ENCODE data around the gene ERH. TPM values are rescaled to one million over a fixed set of nuclear protein-coding genes. Genes with fewer than 3 reads are reported as not detected.

The ERH gene
- total RNA-seq, 1 experiment from 2014 or later: 352 TPM

- Histone ChIP-seq H3K27ac (ENCODE audit: low read depth, low read length) (no peak overlapping the region), H4K20me1 (ENCODE audit: insufficient read depth) (no peaks in the 10 kb centered on the region), H2AFZ (ENCODE audit: low read depth, low read length, poor library complexity, severe bottlenecking) (no peak overlapping the region), H3K9me2 (ENCODE audit: insufficient read depth) (no peaks in the 10 kb centered on the region), H3K79me2 (ENCODE audit: insufficient read depth, low read length) (no peaks in the 10 kb centered on the region), H3K4me1 (ENCODE audit: control insufficient read depth in 1 of 2, insufficient read depth in 2 of 2, low read length in 2 of 2) (no peaks in the 10 kb centered on the region), H3K9ac (ENCODE audit: low read length) (no peak overlapping the region), H3K27me3 (ENCODE audit: insufficient read depth, low read length) (no peaks in the 10 kb centered on the region), H3K9me3 (ENCODE audit: control insufficient read depth in 1 of 2, insufficient read depth in 1 of 2, low read depth in 1 of 2, low read length in 2 of 2) (no peaks in the 10 kb centered on the region), H3K4me3 (replicated peaks in 1 of 2; ENCODE audit: low read depth in 1 of 2, low read length in 2 of 2) (no peak overlapping the region), H3K4me2 (ENCODE audit: low read length) (no peak overlapping the region), H3K36me3 (ENCODE audit: control insufficient read depth in 1 of 2, insufficient read depth in 2 of 2, low read length in 2 of 2) (no peaks in the 10 kb centered on the region)
- intact Hi-C loops (cut with micrococcal nuclease): no loop called here
- no peak for DNase-seq (ENCODE audit: low read depth, low spot score)
- no peak for ATAC-seq
- CTCF ChIA-PET: interaction anchor here (1.2 kb wide), 1 partner anchor 23 kb away, joined by 3 read pairs; no protein-coding TSS in a partner anchor
- TF ChIP-seq EZH2phosphoT487 (IDR thresholded peaks at IDR 0.05; ENCODE audit: borderline replicate concordance) (no peak), CEBPB (IDR thresholded peaks at IDR 0.05; ENCODE audit: low read depth) (no peak), POLR2AphosphoS5 (IDR thresholded peaks at IDR 0.05; ENCODE audit: low read depth, low read length) (no peak), ZNF274 (IDR thresholded peaks at IDR 0.05; ENCODE audit: low read depth, low read length) (no peak)
- RAD21 ChIA-PET (ENCODE audit: low non-redundant PET in 1 of 2, low total read pairs in 2 of 2, uncharacterized antibody in 2 of 2, unreplicated experiment in 2 of 2): no interaction called here
- no TSS peak for BruUV-seq (replicated peaks)
- POLR2A ChIA-PET: no interaction called here
These were observed 28.0 kb downstream of the ERH start for GRCh38 chr14:69370061-69370460.

DNA sequence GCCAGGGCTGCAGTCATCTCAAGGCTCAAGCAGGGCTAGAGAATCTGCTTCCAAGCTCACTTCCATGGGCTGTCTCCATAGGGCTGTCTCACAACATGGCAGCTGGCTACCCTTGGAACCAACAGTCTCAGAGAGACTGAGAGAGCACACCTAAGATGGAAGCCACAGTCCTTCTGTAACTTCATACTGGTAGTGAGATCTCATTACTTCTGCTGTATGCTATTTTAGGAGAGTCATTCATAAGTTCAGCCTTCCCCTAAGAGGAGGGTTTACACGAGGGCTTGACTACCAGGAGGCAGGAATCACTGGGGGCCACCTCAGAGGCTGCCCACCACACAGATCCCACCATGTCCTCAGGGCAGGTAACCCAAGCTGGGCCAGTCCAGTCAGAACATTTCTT lies 29.7 kb downstream of the ERH start:
- BruUV-seq (replicated peaks): no TSS peak
- TF ChIP-seq CTCF (IDR thresholded peaks at IDR 0.05 in 2 of 3, conservative IDR thresholded peaks at IDR 0.05 in 1 of 3; ENCODE audit: borderline replicate concordance in 1 of 3, insufficient read depth in 1 of 3, low read depth in 2 of 3, low read length in 2 of 3) (no peak), SIN3A (IDR thresholded peaks at IDR 0.05; ENCODE audit: low read depth) (no peak), FOSL1 (IDR thresholded peaks at IDR 0.05; ENCODE audit: low read depth) (no peak), SP1 (IDR thresholded peaks at IDR 0.05; ENCODE audit: low read depth) (no peak), RAD21 (IDR thresholded peaks at IDR 0.05; ENCODE audit: low read depth) (no peak), POLR2AphosphoS5 (IDR thresholded peaks at IDR 0.05; ENCODE audit: low read depth, low read length) (no peak), ZFX (IDR thresholded peaks at IDR 0.05) (no peak), TCF7L2 (IDR thresholded peaks at IDR 0.05; ENCODE audit: borderline replicate concordance, extremely low read depth, insufficient read depth, insufficient read length) (no peak), POLR2A (IDR thresholded peaks at IDR 0.05; ENCODE audit: borderline replicate concordance, extremely low read depth, insufficient read depth, insufficient read length) (no peak), MAX (IDR thresholded peaks at IDR 0.05) (no peak)
- TF ChIP-seq, protein P1, sequence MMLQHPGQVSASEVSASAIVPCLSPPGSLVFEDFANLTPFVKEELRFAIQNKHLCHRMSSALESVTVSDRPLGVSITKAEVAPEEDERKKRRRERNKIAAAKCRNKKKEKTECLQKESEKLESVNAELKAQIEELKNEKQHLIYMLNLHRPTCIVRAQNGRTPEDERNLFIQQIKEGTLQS (IDR thresholded peaks at IDR 0.05): no peak
- TF ChIP-seq, protein P2, sequence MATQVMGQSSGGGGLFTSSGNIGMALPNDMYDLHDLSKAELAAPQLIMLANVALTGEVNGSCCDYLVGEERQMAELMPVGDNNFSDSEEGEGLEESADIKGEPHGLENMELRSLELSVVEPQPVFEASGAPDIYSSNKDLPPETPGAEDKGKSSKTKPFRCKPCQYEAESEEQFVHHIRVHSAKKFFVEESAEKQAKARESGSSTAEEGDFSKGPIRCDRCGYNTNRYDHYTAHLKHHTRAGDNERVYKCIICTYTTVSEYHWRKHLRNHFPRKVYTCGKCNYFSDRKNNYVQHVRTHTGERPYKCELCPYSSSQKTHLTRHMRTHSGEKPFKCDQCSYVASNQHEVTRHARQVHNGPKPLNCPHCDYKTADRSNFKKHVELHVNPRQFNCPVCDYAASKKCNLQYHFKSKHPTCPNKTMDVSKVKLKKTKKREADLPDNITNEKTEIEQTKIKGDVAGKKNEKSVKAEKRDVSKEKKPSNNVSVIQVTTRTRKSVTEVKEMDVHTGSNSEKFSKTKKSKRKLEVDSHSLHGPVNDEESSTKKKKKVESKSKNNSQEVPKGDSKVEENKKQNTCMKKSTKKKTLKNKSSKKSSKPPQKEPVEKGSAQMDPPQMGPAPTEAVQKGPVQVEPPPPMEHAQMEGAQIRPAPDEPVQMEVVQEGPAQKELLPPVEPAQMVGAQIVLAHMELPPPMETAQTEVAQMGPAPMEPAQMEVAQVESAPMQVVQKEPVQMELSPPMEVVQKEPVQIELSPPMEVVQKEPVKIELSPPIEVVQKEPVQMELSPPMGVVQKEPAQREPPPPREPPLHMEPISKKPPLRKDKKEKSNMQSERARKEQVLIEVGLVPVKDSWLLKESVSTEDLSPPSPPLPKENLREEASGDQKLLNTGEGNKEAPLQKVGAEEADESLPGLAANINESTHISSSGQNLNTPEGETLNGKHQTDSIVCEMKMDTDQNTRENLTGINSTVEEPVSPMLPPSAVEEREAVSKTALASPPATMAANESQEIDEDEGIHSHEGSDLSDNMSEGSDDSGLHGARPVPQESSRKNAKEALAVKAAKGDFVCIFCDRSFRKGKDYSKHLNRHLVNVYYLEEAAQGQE (IDR thresholded peaks at IDR 0.05; ENCODE audit: low read depth): no peak
- intact Hi-C loops (cut with micrococcal nuclease): no loop called here
- CTCF ChIA-PET: no interaction called here
- H4K20me1 ChIP-seq (ENCODE audit: insufficient read depth): no peaks in the 10 kb centered on the region
- H3K9me3 ChIP-seq (ENCODE audit: control insufficient read depth in 1 of 2, insufficient read depth in 1 of 2, low read depth in 1 of 2, low read length in 2 of 2): no peaks in the 10 kb centered on the region
- no peak overlapping the region for H3K27ac ChIP-seq (ENCODE audit: low read depth, low read length)
- H3K9me2 ChIP-seq (ENCODE audit: insufficient read depth): no peaks in the 10 kb centered on the region
- no peak overlapping the region for H2AFZ ChIP-seq (ENCODE audit: low read depth, low read length, poor library complexity, severe bottlenecking)
- no peaks in the 10 kb centered on the region for H3K36me3 ChIP-seq (ENCODE audit: control insufficient read depth in 1 of 2, insufficient read depth in 2 of 2, low read length in 2 of 2)
- no peak overlapping the region for H3K4me2 ChIP-seq (ENCODE audit: low read length)
- no peak overlapping the region for H3K4me3 ChIP-seq (replicated peaks in 1 of 2; ENCODE audit: low read depth in 1 of 2, low read length in 2 of 2)
- no peaks in the 10 kb centered on the region for H3K79me2 ChIP-seq (ENCODE audit: insufficient read depth, low read length)
- DNase-seq (ENCODE audit: low read depth, low spot score): no peak
- no peaks in the 10 kb centered on the region for H3K27me3 ChIP-seq (ENCODE audit: insufficient read depth, low read length)
- no peak for ATAC-seq
- RAD21 ChIA-PET (ENCODE audit: low non-redundant PET in 1 of 2, low total read pairs in 2 of 2, uncharacterized antibody in 2 of 2, unreplicated experiment in 2 of 2): no interaction called here
- H3K4me1 ChIP-seq (ENCODE audit: control insufficient read depth in 1 of 2, insufficient read depth in 2 of 2, low read length in 2 of 2): no peaks in the 10 kb centered on the region
- H3K9ac ChIP-seq (ENCODE audit: low read length): no peak overlapping the region
- POLR2A ChIA-PET: interaction anchor here (1.5 kb wide), 1 partner anchor 30 kb away, joined by 4 read pairs; the partner anchor contains the start of genes ERH and SLC39A9

All from HCT116 (cell line).